CD14-positive monocyte (primary cell): ENCODE results near the gene MEI1. TPM values are rescaled to one million over a fixed set of nuclear protein-coding genes. Genes with fewer than 3 reads are reported as not detected.

Experiments used
- DNase-seq, 3 donors: peaks; one replicate each; pipeline ENCODE4 v3.0.0-alpha.2; 2011 to 2022
- H2AFZ ChIP-seq: 2 replicates; pipeline ENCODE4 v1.6.0; 2012; ENCODE audit warnings: mild to moderate bottlenecking, low read depth, low read length, inconsistent platforms; ENCODE audit not compliant: insufficient read depth, poor library complexity, severe bottlenecking
- H3K27ac ChIP-seq, 2 donors: 1 replicate in 1 of 2; 2 replicates in 1 of 2; pipeline ENCODE4 v1.5.1; 2012 to 2013; ENCODE audit warnings: low read length in 2 of 2, control low read depth in 1 of 2, inconsistent platforms in 1 of 2, low read depth in 1 of 2, mild to moderate bottlenecking in 1 of 2
- H3K27me3 ChIP-seq, 2 donors: one replicate each; pipeline versions ENCODE4 v1.6.0 to v1.6.1; 2011 to 2013; ENCODE audit warnings: low read length in 2 of 2; ENCODE audit not compliant: control insufficient read depth in 2 of 2, insufficient read depth in 2 of 2
- H3K36me3 ChIP-seq, 2 donors: replicated peaks in 1 of 2; 1 replicate in 1 of 2; 2 replicates in 1 of 2; pipeline versions ENCODE4 v1.5.1 to v1.6.1; 2012 to 2013; ENCODE audit warnings: low read length in 2 of 2, control low read depth in 1 of 2, inconsistent platforms in 1 of 2, mild to moderate bottlenecking in 1 of 2; ENCODE audit not compliant: insufficient read depth in 2 of 2, control insufficient read depth in 1 of 2
- H3K4me1 ChIP-seq, 2 donors: 1 replicate in 1 of 2; 2 replicates in 1 of 2; pipeline versions ENCODE4 v1.5.1 to v1.6.1; 2012 to 2013; ENCODE audit warnings: low read length in 2 of 2, control low read depth in 1 of 2, inconsistent platforms in 1 of 2, mild to moderate bottlenecking in 1 of 2, moderate library complexity in 1 of 2; ENCODE audit not compliant: insufficient read depth in 2 of 2, control insufficient read depth in 1 of 2
- H3K4me2 ChIP-seq: replicated peaks from 2 replicates; pipeline ENCODE3; 2012; ENCODE audit warnings: low read length, moderate library complexity, mild to moderate bottlenecking; ENCODE audit not compliant: poor library complexity, severe bottlenecking; ENCODE audit errors: extremely low read depth
- H3K4me3 ChIP-seq, 3 experiments: fragments of 200-600 bp in 1 of 3; sonication (generic) in 1 of 3; replicated peaks in 1 of 3; 1 replicate in 2 of 3; 2 replicates in 1 of 3; pipeline ENCODE4 v1.5.1; 2011 to 2013; ENCODE audit warnings: low read length in 3 of 3, mild to moderate bottlenecking in 3 of 3, control low read depth in 2 of 3, low read depth in 2 of 3, inconsistent platforms in 1 of 3, moderate library complexity in 1 of 3
- H3K79me2 ChIP-seq: 2 replicates; pipeline ENCODE4 v1.6.0; 2012; ENCODE audit warnings: mild to moderate bottlenecking, control low read depth, inconsistent platforms, low read length, moderate library complexity; ENCODE audit not compliant: insufficient read depth
- H3K9ac ChIP-seq: 2 replicates; pipeline ENCODE4 v1.6.0; 2017; ENCODE audit warnings: low read length, mild to moderate bottlenecking; ENCODE audit not compliant: insufficient read depth, poor library complexity, severe bottlenecking
- H3K9me3 ChIP-seq, 2 donors: replicated peaks in 1 of 2; 1 replicate in 1 of 2; 2 replicates in 1 of 2; pipeline versions ENCODE4 v1.5.1 to v1.6.1; 2012 to 2013; ENCODE audit warnings: low read length in 2 of 2, control low read depth in 1 of 2; ENCODE audit not compliant: control insufficient read depth in 1 of 2, insufficient read depth in 1 of 2
- H4K20me1 ChIP-seq: 2 replicates; pipeline ENCODE4 v1.6.0; 2012; ENCODE audit warnings: mild to moderate bottlenecking, low read length, control low read depth, moderate library complexity; ENCODE audit not compliant: insufficient read depth
- H3K27ac Mint-ChIP-seq, 7 donors: one replicate each; pipeline ENCODE4 v1.8.0; 2020; ENCODE audit warnings: mild to moderate bottlenecking in 7 of 7, mixed read lengths in 7 of 7, moderate library complexity in 6 of 7, inconsistent platforms in 2 of 7
- H3K27me3 Mint-ChIP-seq, 3 donors: one replicate each; pipeline ENCODE4 v1.8.0; 2021 to 2022; ENCODE audit warnings: low read depth in 3 of 3, mild to moderate bottlenecking in 3 of 3, mixed read lengths in 3 of 3, moderate library complexity in 3 of 3, inconsistent platforms in 1 of 3
- H3K36me3 Mint-ChIP-seq, 2 donors: one replicate each; pipeline ENCODE4 v1.8.0; 2020; ENCODE audit warnings: mixed read lengths in 2 of 2, inconsistent platforms in 1 of 2, mild to moderate bottlenecking in 1 of 2
- H3K4me1 Mint-ChIP-seq: one replicate; pipeline ENCODE4 v1.8.0; 2020; ENCODE audit warnings: mild to moderate bottlenecking, mixed read lengths
- H3K4me3 Mint-ChIP-seq, 2 donors: one replicate each; pipeline ENCODE4 v1.8.0; 2020; ENCODE audit warnings: mild to moderate bottlenecking in 2 of 2, mixed read lengths in 2 of 2, moderate library complexity in 1 of 2
- H3K9me3 Mint-ChIP-seq, 7 donors: one replicate each; pipeline ENCODE4 v1.8.0; 2020 to 2022; ENCODE audit warnings: mixed read lengths in 7 of 7, mild to moderate bottlenecking in 6 of 7, moderate library complexity in 6 of 7, inconsistent platforms in 2 of 7
- CTCF ChIP-seq: fragments of 200-600 bp; IDR thresholded peaks from one replicate; pipeline ENCODE4 v1.8.0; 2022; ENCODE audit warnings: antibody characterized with exemption, mild to moderate bottlenecking
- WGBS: methylation state at CpG from one replicate; pipeline ENCODE4 v1.1.5; 2013; ENCODE audit warnings: missing lambda C conversion rate; ENCODE audit not compliant: insufficient coverage; 5-methylcytosine and 5-hydroxymethylcytosine counted together
- intact Hi-C, 2 donors: fragments of 100-400 bp; cut with micrococcal nuclease; formaldehyde crosslinking; loops; one replicate each; pipeline versions ENCODE4 v1.15.0 to v1.15.1; 2023
- polyA plus RNA-seq, 3 donors: library from polyadenylated mRNA; depleted of rRNA in 1 of 3; unstranded in 2 of 3; stranded (reverse) in 1 of 3; fragments of 300-500 nt in 2 of 3; fragments of >200 nt in 1 of 3; fragmentation: Illumina TruSeq in 2 of 3; gene quantifications; 1 replicate in 2 of 3; 2 replicates in 1 of 3; pipeline ENCODE4 v1.2.3, GENCODE V29; 2012 to 2021

Gene MEI1
- polyA plus RNA-seq, 3 donors, result 12.3 to 40.0 (median 37.0) TPM

GRCh38 chr22:41818011-41818410 is 118.7 kb downstream of the MEI1 start:
- Mint-ChIP-seq H3K27ac (no peak overlapping the region), H3K9me3 (peaks cover 0 to 2% (median 0%) of the 10 kb centered on the region in 7 donors), H3K27me3 (no peaks in the 10 kb centered on the region), H3K36me3 (peaks cover 68 to 74% of the 10 kb centered on the region in 2 donors), H3K4me3 (no peak overlapping the region), H3K4me1 (no peaks in the 10 kb centered on the region)
- no peaks in the 10 kb centered on the region for H3K4me1 ChIP-seq
- no peaks in the 10 kb centered on the region for H3K27me3 ChIP-seq
- H3K4me3 ChIP-seq, result no peak overlapping the region
- H3K79me2 ChIP-seq, result peaks cover 3% of the 10 kb centered on the region
- no peak for TF ChIP-seq CTCF
- no peak for DNase-seq
- H3K36me3 ChIP-seq, result peaks cover 34 to 77% of the 10 kb centered on the region in 2 donors
- WGBS, result 80% methylated on average over 3 of the region's 5 CpGs
- no peak overlapping the region for H3K27ac ChIP-seq
- intact Hi-C loops, result no loop called here
- H4K20me1 ChIP-seq, result no peaks in the 10 kb centered on the region
- H3K9me3 ChIP-seq, result no peaks in the 10 kb centered on the region
- no peak overlapping the region for H3K4me2 ChIP-seq
- no peak overlapping the region for H3K9ac ChIP-seq
- H2AFZ ChIP-seq, result no peak overlapping the region

- H3K27ac Mint-ChIP-seq, result peak overlapping the region in 1 of 7 donors; percentile 68
- Histone ChIP-seq H3K4me3 (no peak overlapping the region), H3K4me1 (no peaks in the 10 kb centered on the region), H3K27me3 (no peaks in the 10 kb centered on the region), H3K9ac (no peak overlapping the region), H3K9me3 (no peaks in the 10 kb centered on the region), H3K79me2 (peaks cover 3% of the 10 kb centered on the region), H2AFZ (no peak overlapping the region), H3K4me2 (no peak overlapping the region), H3K36me3 (peaks cover 32 to 76% of the 10 kb centered on the region in 2 donors), H3K27ac (no peak overlapping the region), H4K20me1 (no peaks in the 10 kb centered on the region)
- no peak overlapping the region for H3K4me3 Mint-ChIP-seq
- no peak for DNase-seq
- intact Hi-C loops, result no loop called here
- no peaks in the 10 kb centered on the region for H3K27me3 Mint-ChIP-seq
- peaks cover 66 to 73% of the 10 kb centered on the region in 2 donors for H3K36me3 Mint-ChIP-seq
- H3K4me1 Mint-ChIP-seq, result no peaks in the 10 kb centered on the region
- H3K9me3 Mint-ChIP-seq, result peaks cover 0 to 2% (median 0%) of the 10 kb centered on the region in 7 donors
- no peak for TF ChIP-seq CTCF
- 89% methylated on average over 3 of the region's 6 CpGs for WGBS
Observed at GRCh38 chr22:41818596-41818995, 119.3 kb downstream of the MEI1 start.
